Measurements from ENCODE around the gene NDUFB10.

Gene NDUFB10

GRCh38 chr16:1989209-1990100 lies 30.1 kb downstream of the NDUFB10 start, which contains the start of gene SYNGR3:
SYNGR3 (plus strand) TSS chr16:1989970; CDS start chr16:1990103, 133 bp downstream.
- DNase-seq = no peak

- DNase-seq = no peak
These were observed 30.7 kb downstream of the NDUFB10 start for GRCh38 chr16:1990101-1990350.

- DNase-seq = no peak
These were observed 31.2 kb downstream of the NDUFB10 start for GRCh38 chr16:1990351-1991134.

- DNase-seq = no peak
These were observed 31.8 kb downstream of the NDUFB10 start for GRCh38 chr16:1991135-1991551.

GRCh38 chr16:1991588-1991947 lies 32.2 kb downstream of the NDUFB10 start:
- no peak for DNase-seq

- peak; percentile 75 for DNase-seq
These were observed 32.8 kb downstream of the NDUFB10 start for GRCh38 chr16:1991948-1992703.

GRCh38 chr16:1992704-1993317 lies 33.5 kb downstream of the NDUFB10 start:
- DNase-seq = no peak

- DNase-seq = peak; percentile 58
These were observed 34.4 kb downstream of the NDUFB10 start for GRCh38 chr16:1993731-1994131.

- no peak for DNase-seq
These were observed 38.4 kb downstream of the NDUFB10 start for GRCh38 chr16:1997494-1998359.

GRCh38 chr16:1998360-1998835 lies 39.1 kb downstream of the NDUFB10 start:
- DNase-seq = no peak

- DNase-seq = no peak
These were observed 39.8 kb downstream of the NDUFB10 start for GRCh38 chr16:1998852-1999801.

GRCh38 chr16:1999866-2000514 lies 40.7 kb downstream of the NDUFB10 start:
- no peak for DNase-seq

GRCh38 chr16:2001035-2001434 lies 41.7 kb downstream of the NDUFB10 start:
- no peak for DNase-seq

- no peak for DNase-seq
These were observed 42.4 kb downstream of the NDUFB10 start for GRCh38 chr16:2001456-2002355.

- DNase-seq = no peak
These were observed 43.3 kb downstream of the NDUFB10 start for GRCh38 chr16:2002406-2003230.

- no peak for DNase-seq
These were observed 44.0 kb downstream of the NDUFB10 start for GRCh38 chr16:2003231-2003826.

GRCh38 chr16:2003827-2004641 lies 44.7 kb downstream of the NDUFB10 start:
- peak; percentile 49 for DNase-seq
